Measurements from ENCODE around the gene LRP8. TPM values are rescaled to one million over a fixed set of nuclear protein-coding genes. Genes with fewer than 3 reads are reported as not detected.

The LRP8 gene
- total RNA-seq, 3 donors from 2014 or later: 1.6 to 14.7 (median 6.3) TPM

GRCh38 chr1:53307037-53307436 lies 20.8 kb downstream of the LRP8 start:
- no peaks in the 10 kb centered on the region for H3K4me1 ChIP-seq
- TF ChIP-seq CTCF (IDR thresholded peaks at IDR 0.05) (no peak), POLR2A (IDR thresholded peaks at IDR 0.05) (no peak), POLR2AphosphoS5 (IDR thresholded peaks at IDR 0.05) (no peak)
- H3K36me3 ChIP-seq: no peaks in the 10 kb centered on the region
- no peak overlapping the region for H3K27ac ChIP-seq
- intact Hi-C loops (cut with DNase I; ENCODE audit: low total_unique reads): no loop called here
- no peak overlapping the region for H3K4me3 ChIP-seq
- no peaks in the 10 kb centered on the region for H3K9me3 ChIP-seq
- no peak for DNase-seq (ENCODE audit: low spot score in 2 of 2)
- no peaks in the 10 kb centered on the region for H3K27me3 ChIP-seq

GRCh38 chr1:53306168-53306567 lies 21.7 kb downstream of the LRP8 start:
- Histone ChIP-seq H3K36me3 (no peaks in the 10 kb centered on the region), H3K27ac (no peak overlapping the region), H3K4me3 (no peak overlapping the region), H3K9me3 (no peaks in the 10 kb centered on the region), H3K27me3 (no peaks in the 10 kb centered on the region), H3K4me1 (no peaks in the 10 kb centered on the region)
- no peak for TF ChIP-seq CTCF (IDR thresholded peaks at IDR 0.05)
- no peak for TF ChIP-seq POLR2A (IDR thresholded peaks at IDR 0.05)
- no peak for TF ChIP-seq POLR2AphosphoS5 (IDR thresholded peaks at IDR 0.05)
- intact Hi-C loops (cut with DNase I; ENCODE audit: low total_unique reads): no loop called here
- DNase-seq (ENCODE audit: low spot score in 2 of 2): no peak

- H3K9me3 ChIP-seq: no peaks in the 10 kb centered on the region
- H3K4me3 ChIP-seq: no peak overlapping the region
- no peaks in the 10 kb centered on the region for H3K36me3 ChIP-seq
- intact Hi-C loops (cut with DNase I; ENCODE audit: low total_unique reads): no loop called here
- no peak overlapping the region for H3K27ac ChIP-seq
- TF ChIP-seq CTCF (IDR thresholded peaks at IDR 0.05) (no peak), POLR2AphosphoS5 (IDR thresholded peaks at IDR 0.05) (no peak), POLR2A (IDR thresholded peaks at IDR 0.05) (no peak)
- no peaks in the 10 kb centered on the region for H3K4me1 ChIP-seq
- DNase-seq (ENCODE audit: low spot score in 2 of 2): peak in 1 of 2 donors; percentile 39
- H3K27me3 ChIP-seq: no peaks in the 10 kb centered on the region
Observed at GRCh38 chr1:53305650-53306049, 22.2 kb downstream of the LRP8 start.

- H3K9me3 ChIP-seq: no peaks in the 10 kb centered on the region
- no peak overlapping the region for H3K4me3 ChIP-seq
- TF ChIP-seq POLR2AphosphoS5 (IDR thresholded peaks at IDR 0.05): no peak
- no peak for TF ChIP-seq CTCF (IDR thresholded peaks at IDR 0.05)
- no peak for TF ChIP-seq POLR2A (IDR thresholded peaks at IDR 0.05)
- H3K4me1 ChIP-seq: no peaks in the 10 kb centered on the region
- H3K36me3 ChIP-seq: no peaks in the 10 kb centered on the region
- H3K27ac ChIP-seq: no peak overlapping the region
- no peak for DNase-seq (ENCODE audit: low spot score in 2 of 2)
- intact Hi-C loops (cut with DNase I; ENCODE audit: low total_unique reads): no loop called here
- H3K27me3 ChIP-seq: no peaks in the 10 kb centered on the region
Observed at GRCh38 chr1:53304527-53304926, 23.3 kb downstream of the LRP8 start.

GRCh38 chr1:53303726-53304515 lies 23.9 kb downstream of the LRP8 start:
- H3K9me3 ChIP-seq: no peaks in the 10 kb centered on the region
- intact Hi-C loops (cut with DNase I; ENCODE audit: low total_unique reads): no loop called here
- no peaks in the 10 kb centered on the region for H3K4me1 ChIP-seq
- TF ChIP-seq CTCF (IDR thresholded peaks at IDR 0.05) (no peak), POLR2AphosphoS5 (IDR thresholded peaks at IDR 0.05) (no peak), POLR2A (IDR thresholded peaks at IDR 0.05) (no peak)
- no peaks in the 10 kb centered on the region for H3K36me3 ChIP-seq
- no peak for DNase-seq (ENCODE audit: low spot score in 2 of 2)
- H3K27me3 ChIP-seq: no peaks in the 10 kb centered on the region
- H3K27ac ChIP-seq: no peak overlapping the region
- H3K4me3 ChIP-seq: no peak overlapping the region
